A549 treated with AZD2906 at 1 μM for 4 hours (cell line): Measurements from ENCODE around the gene NIN. TPM values are rescaled to one million over a fixed set of nuclear protein-coding genes. Genes with fewer than 3 reads are reported as not detected.

ENCODE experiments used
- total RNA-seq: library from RNA; stranded (reverse); fragments of 200-300 nt; extraction: Qiagen RNA extraction; gene quantifications from 5 replicates; pipeline ENCODE4 v1.2.3, GENCODE V29; 2022

NIN gene
- total RNA-seq: 10.9 to 15.7 TPM (median 14.0 TPM) in 5 replicates

DNA sequence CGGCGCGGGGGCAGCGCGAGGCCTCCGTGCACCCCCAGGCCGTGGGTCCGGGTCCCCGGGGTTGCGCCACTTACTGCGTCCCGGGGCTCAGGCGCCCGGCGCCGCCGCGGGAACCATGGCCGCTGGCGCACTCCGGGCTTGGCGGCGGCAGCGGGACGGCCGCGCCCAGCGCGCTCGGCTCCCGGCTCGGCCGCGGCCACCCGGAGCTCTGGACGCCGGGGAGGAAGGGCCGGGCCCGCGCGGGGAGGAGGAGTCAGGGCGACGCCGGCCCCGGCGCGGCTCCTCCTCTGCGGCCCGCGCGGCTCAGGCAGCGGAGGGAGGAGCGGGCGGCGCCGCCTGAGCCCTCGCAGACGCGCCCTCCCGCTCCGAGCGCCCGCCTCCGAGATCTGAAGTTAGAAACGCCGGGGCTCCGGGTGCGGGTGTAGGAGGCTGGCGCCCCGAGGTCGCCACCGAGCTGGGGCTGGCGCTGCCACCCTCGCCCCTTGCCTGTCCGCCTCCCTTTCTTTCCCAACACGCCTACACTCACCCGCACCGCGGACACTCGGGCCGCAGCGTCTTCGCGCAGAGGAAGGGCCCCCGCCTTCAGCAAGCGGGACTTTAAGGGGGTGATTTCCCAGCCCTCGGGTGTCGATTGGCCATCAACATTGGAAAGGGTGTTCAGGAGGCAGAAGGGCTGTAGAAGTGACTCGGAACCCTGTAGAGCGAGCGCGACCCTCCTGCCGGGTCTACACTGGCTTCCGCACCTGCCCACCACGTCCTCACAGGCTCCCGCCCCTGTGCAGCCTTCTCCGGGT, at the start of gene NIN:
TSS of gene NIN (minus strand) at position 231 of the 794 bp plus-strand sequence. CDS start 9,106 bp downstream, outside the sequence.

GRCh38 chr14:50871914-50872732, 41.2 kb upstream of the NIN start, which contains the start of gene ABHD12B:
TSS of gene ABHD12B (plus strand) at chr14:50872053. CDS start at chr14:50872175, 122 bp downstream.

Other genes with a start within 250 kb of the NIN start
- gene SAV1, start 162.9 kb downstream of the NIN start, total RNA-seq: 29.2 to 32.5 TPM (median 31.2 TPM) in 5 replicates
- gene ABHD12B, start 40.9 kb upstream of the NIN start, total RNA-seq: not detected in 5 replicates
- gene PYGL, start 113.3 kb upstream of the NIN start, total RNA-seq: 124 to 177 TPM (median 155 TPM) in 5 replicates